ENCODE measurements around the gene AHRR. TPM values are rescaled to one million over a fixed set of nuclear protein-coding genes. Genes with fewer than 3 reads are reported as not detected.
"Not testable (repeated sequence)": the region's sequence is repeated elsewhere in the genome, so short reads cannot be mapped to it uniquely, and the experiment has no call there.

Gene AHRR
- total and polyA plus RNA-seq, 2 of the 4 experiments (the other 2 are of a cell fraction): 15.6 to 37.1 TPM

GRCh38 chr5:298737-299125 is 22.8 kb upstream of the AHRR start:
- H3K14ac ChIP-seq (replicated peaks; ENCODE audit: low read depth, low read length): no peak overlapping the region

GRCh38 chr5:299921-300320 is 21.6 kb upstream of the AHRR start:
- H2AK9ac ChIP-seq (replicated peaks; ENCODE audit: low read depth, low read length, poor library complexity); in situ Hi-C loops (cut with MboI; ENCODE audit: low sequenced_read_pairs); H3K9me3 ChIP-seq (ENCODE audit: control insufficient read depth, insufficient read depth, low read length); H4K5ac ChIP-seq (ENCODE audit: low read depth, low read length); H3K56ac ChIP-seq (ENCODE audit: extremely low read depth, insufficient read depth, low read length); CTCF ChIA-PET; H3K36me3 ChIP-seq (ENCODE audit: control insufficient read depth, insufficient read depth, low read length); ATAC-seq (ENCODE audit: low read depth); H3K9me1 ChIP-seq (ENCODE audit: insufficient read depth, low read length); BruUV-seq (replicated peaks); H3K27me3 ChIP-seq (ENCODE audit: control insufficient read depth, insufficient read depth, low read length); dilution Hi-C loops (cut with HindIII; ENCODE audit: low sequenced_read_pairs, unreplicated experiment); H2BK15ac ChIP-seq (ENCODE audit: low read depth, low read length); H3K4ac ChIP-seq (ENCODE audit: low read depth, low read length); H4K8ac ChIP-seq (ENCODE audit: low read depth in 2 of 2, low read length in 2 of 2); H3K4me3 ChIP-seq (ENCODE audit: insufficient read depth, low read depth, low read length); POLR2A ChIA-PET (ENCODE audit: unreplicated experiment); DNase-seq; H2BK20ac ChIP-seq (ENCODE audit: low read depth, low read length); H3K23ac ChIP-seq (ENCODE audit: low read depth, low read length); H2AFZ ChIP-seq (replicated peaks; ENCODE audit: low read length, poor library complexity); H3K9ac ChIP-seq (ENCODE audit: low read depth, low read length); H4K91ac ChIP-seq (ENCODE audit: insufficient read depth, low read depth, low read length); H3K18ac ChIP-seq (ENCODE audit: low read depth, low read length); H3K4me2 ChIP-seq (ENCODE audit: low read depth, low read length); H3K14ac ChIP-seq (replicated peaks; ENCODE audit: low read depth, low read length); H2BK5ac ChIP-seq (ENCODE audit: low read depth, low read length, poor library complexity, severe bottlenecking); H2BK120ac ChIP-seq (ENCODE audit: low read depth, low read length); H2AK5ac ChIP-seq (ENCODE audit: low read depth, low read length); intact Hi-C loops (cut with micrococcal nuclease); H3K4me1 ChIP-seq (ENCODE audit: control insufficient read depth, insufficient read depth, low read length); H3K27ac ChIP-seq (ENCODE audit: insufficient read depth, low read length): not testable (repeated sequence)
- H4K20me1 ChIP-seq (ENCODE audit: insufficient read depth, low read length): peaks cover 83% of the 10 kb centered on the region
- H3K79me1 ChIP-seq (ENCODE audit: low read depth in 1 of 2, low read length in 2 of 2): peaks cover 15 to 47% of the 10 kb centered on the region in 2 experiments; a peak in 3 of 4 replicates
- no CpG with 5 or more reads among the region's 5 CpGs for WGBS, 2 experiments (ENCODE audit: extremely low coverage in 2 of 2, insufficient read length in 1 of 2)

More at GRCh38 chr5:298737-299125, 22.8 kb upstream of the AHRR start:
- Histone ChIP-seq H3K9me1 (ENCODE audit: insufficient read depth, low read length) (peaks cover 8% of the 10 kb centered on the region; the same call in 1 of the 2 replicates), H3K4me3 (ENCODE audit: insufficient read depth, low read depth, low read length) (no peak overlapping the region), H2AK5ac (ENCODE audit: low read depth, low read length) (no peak overlapping the region), H2BK120ac (ENCODE audit: low read depth, low read length) (no peak overlapping the region), H4K8ac (ENCODE audit: low read depth in 2 of 2, low read length in 2 of 2) (no peak overlapping the region), H3K9me3 (ENCODE audit: control insufficient read depth, insufficient read depth, low read length) (no peaks in the 10 kb centered on the region), H3K18ac (ENCODE audit: low read depth, low read length) (no peak overlapping the region), H2BK20ac (ENCODE audit: low read depth, low read length) (no peak overlapping the region), H3K9ac (ENCODE audit: low read depth, low read length) (no peak overlapping the region), H3K79me1 (ENCODE audit: low read depth in 1 of 2, low read length in 2 of 2) (peaks cover 15 to 47% of the 10 kb centered on the region in 2 experiments; a peak in 3 of 4 replicates), H3K56ac (ENCODE audit: extremely low read depth, insufficient read depth, low read length) (no peak overlapping the region), H3K23ac (ENCODE audit: low read depth, low read length) (no peak overlapping the region), H3K36me3 (ENCODE audit: control insufficient read depth, insufficient read depth, low read length) (no peaks in the 10 kb centered on the region; the same call in 1 of the 2 replicates), H3K27ac (ENCODE audit: insufficient read depth, low read length) (no peak overlapping the region), H2BK5ac (ENCODE audit: low read depth, low read length, poor library complexity, severe bottlenecking) (no peak overlapping the region), H3K27me3 (ENCODE audit: control insufficient read depth, insufficient read depth, low read length) (no peaks in the 10 kb centered on the region), H2AK9ac (replicated peaks; ENCODE audit: low read depth, low read length, poor library complexity) (no peak overlapping the region), H2BK15ac (ENCODE audit: low read depth, low read length) (no peak overlapping the region), H3K4me1 (ENCODE audit: control insufficient read depth, insufficient read depth, low read length) (peaks cover 5% of the 10 kb centered on the region; the same call in 1 of the 2 replicates), H2AFZ (replicated peaks; ENCODE audit: low read length, poor library complexity) (no peak overlapping the region), H4K5ac (ENCODE audit: low read depth, low read length) (no peak overlapping the region), H4K91ac (ENCODE audit: insufficient read depth, low read depth, low read length) (no peak overlapping the region), H3K4me2 (ENCODE audit: low read depth, low read length) (no peak overlapping the region), H4K20me1 (ENCODE audit: insufficient read depth, low read length) (peaks cover 84% of the 10 kb centered on the region), H3K4ac (ENCODE audit: low read depth, low read length) (no peak overlapping the region)
- in situ Hi-C loops (cut with MboI; ENCODE audit: low sequenced_read_pairs) (no loop called here), dilution Hi-C loops (cut with HindIII; ENCODE audit: low sequenced_read_pairs, unreplicated experiment) (no loop called here), intact Hi-C loops (cut with micrococcal nuclease) (no loop called here)
- POLR2A ChIA-PET (ENCODE audit: unreplicated experiment): no interaction called here
- WGBS, 2 experiments (ENCODE audit: extremely low coverage in 2 of 2, insufficient read length in 1 of 2): no CpG with 5 or more reads among the region's 2 CpGs
- DNase-seq: no peak
- no TSS peak for BruUV-seq (replicated peaks)
- no peak for ATAC-seq (ENCODE audit: low read depth)
- no peak for TF ChIP-seq RCOR1 (IDR thresholded peaks at IDR 0.05; ENCODE audit: insufficient replicate concordance, low read length)
- CTCF ChIA-PET: interaction anchor here (0.6 kb wide), 1 partner anchor 22 kb away, joined by 3 read pairs; no protein-coding TSS in a partner anchor
